NCI-H1436 treated with DMSO at 0.1 percent for 48 hours (cell line): ENCODE results near the gene AGPAT4.

ENCODE experiments used
- DNase-seq: peaks from one replicate; lab custom pipeline; 2025; lab: John Stamatoyannopoulos, UW

AGPAT4 gene

GRCh38 chr6:161281092-161281491, 7.2 kb upstream of the AGPAT4 start:
- no peak for DNase-seq

GRCh38 chr6:161279677-161280415, 6.0 kb upstream of the AGPAT4 start:
- no peak for DNase-seq

GRCh38 chr6:161276605-161277155, 2.8 kb upstream of the AGPAT4 start:
- no peak for DNase-seq

- DNase-seq: no peak
Observed at GRCh38 chr6:161274898-161275297, 1.0 kb upstream of the AGPAT4 start.

GRCh38 chr6:161274488-161274858, 612 bp upstream of the AGPAT4 start:
- no peak for DNase-seq

- DNase-seq: no peak
Observed at GRCh38 chr6:161273274-161273751, 548 bp downstream of the AGPAT4 start.

- DNase-seq: no peak
Observed at GRCh38 chr6:161272635-161273273, 1.1 kb downstream of the AGPAT4 start.

GRCh38 chr6:161271343-161272030, 2.4 kb downstream of the AGPAT4 start:
- no peak for DNase-seq

- DNase-seq: no peak
Observed at GRCh38 chr6:161270116-161270515, 3.7 kb downstream of the AGPAT4 start.

GRCh38 chr6:161269310-161269709, 4.6 kb downstream of the AGPAT4 start:
- DNase-seq: no peak

GRCh38 chr6:161268531-161269210, 5.2 kb downstream of the AGPAT4 start:
- no peak for DNase-seq

- DNase-seq: no peak
Observed at GRCh38 chr6:161266513-161267230, 7.2 kb downstream of the AGPAT4 start.

GRCh38 chr6:161265975-161266374, 7.9 kb downstream of the AGPAT4 start:
- no peak for DNase-seq

- no peak for DNase-seq
Observed at GRCh38 chr6:161265554-161265953, 8.3 kb downstream of the AGPAT4 start.

GRCh38 chr6:161264181-161264580, 9.7 kb downstream of the AGPAT4 start:
- DNase-seq: no peak

GRCh38 chr6:161261816-161262215, 12.0 kb downstream of the AGPAT4 start:
- no peak for DNase-seq

GRCh38 chr6:161261325-161261724, 12.5 kb downstream of the AGPAT4 start:
- DNase-seq: no peak

GRCh38 chr6:161259302-161259701, 14.6 kb downstream of the AGPAT4 start:
- DNase-seq: no peak

GRCh38 chr6:161257793-161258457, 15.9 kb downstream of the AGPAT4 start:
- no peak for DNase-seq

GRCh38 chr6:161256407-161256806, 17.5 kb downstream of the AGPAT4 start:
- no peak for DNase-seq

- no peak for DNase-seq
Observed at GRCh38 chr6:161255518-161255917, 18.3 kb downstream of the AGPAT4 start.
